HepG2 (cell line): ENCODE data around the gene AP4S1. TPM values are rescaled to one million over a fixed set of nuclear protein-coding genes. Genes with fewer than 3 reads are reported as not detected.

ENCODE experiments used
- AHR ChIP-seq: IDR thresholded peaks from 2 replicates; pipeline ENCODE4 v1.6.1; 2018; ENCODE audit warnings: missing genetic modification reagents, missing compliant biosample characterization
- HNF4A ChIP-seq: sonication (generic); formaldehyde crosslinking; IDR thresholded peaks from 2 replicates; pipeline ENCODE4 v1.4.0; 2020; ENCODE audit warnings: missing genetic modification reagents
- HNF4G ChIP-seq, 2 experiments: sonication (generic) in 1 of 2; formaldehyde crosslinking in 1 of 2; IDR thresholded peaks; 2 replicates each; pipeline versions ENCODE4 v1.4.0 to v1.6.1; 2011 to 2020; ENCODE audit warnings: borderline replicate concordance in 2 of 2, low read depth in 2 of 2, mild to moderate bottlenecking in 2 of 2, low read length in 1 of 2, missing genetic modification reagents in 1 of 2, moderate library complexity in 1 of 2
- PHF5A ChIP-seq: IDR thresholded peaks from one replicate; pipeline ENCODE4 v1.6.1; 2018; ENCODE audit warnings: low read depth, missing genetic modification reagents; ENCODE audit not compliant: unreplicated experiment
- RBM39 ChIP-seq: fragments of 200-400 bp; formaldehyde crosslinking; IDR thresholded peaks from one replicate; pipeline ENCODE4 v1.6.1; 2018; ENCODE audit warnings: antibody characterized with exemption, mild to moderate bottlenecking, low read depth, low read length; ENCODE audit not compliant: poor library complexity, severe bottlenecking
- RFX5 ChIP-seq: IDR thresholded peaks from 2 replicates; pipeline ENCODE4 v1.6.1; 2011; ENCODE audit warnings: low read depth, low read length, improper control_type of control experiment
- YY1 ChIP-seq: IDR thresholded peaks from 2 replicates; pipeline ENCODE4 v1.6.1; 2011; ENCODE audit warnings: low read length, low read depth, moderate library complexity, mild to moderate bottlenecking; ENCODE audit not compliant: insufficient read depth, insufficient replicate concordance
- ZBTB3 ChIP-seq: sonication (generic); formaldehyde crosslinking; IDR thresholded peaks from 2 replicates; pipeline ENCODE4 v1.4.0; 2020; ENCODE audit warnings: low read depth, mild to moderate bottlenecking, moderate library complexity, missing genetic modification reagents, borderline replicate concordance
- ZFAT ChIP-seq: sonication (generic); formaldehyde crosslinking; conservative IDR thresholded peaks from 2 replicates; pipeline ENCODE4 v1.8.1; 2023; ENCODE audit warnings: missing genetic modification reagents, inconsistent platforms
- ZMYM4 ChIP-seq: sonication (generic); formaldehyde crosslinking; IDR thresholded peaks from 2 replicates; pipeline ENCODE4 v1.8.1; 2023; ENCODE audit warnings: mild to moderate bottlenecking, missing genetic modification reagents
- ZNF3 ChIP-seq: IDR thresholded peaks from 2 replicates; pipeline ENCODE4 v1.7.0; 2017; ENCODE audit warnings: inconsistent platforms
- ZNF333 ChIP-seq: sonication (generic); formaldehyde crosslinking; IDR thresholded peaks from 2 replicates; pipeline ENCODE4 v1.4.0; 2020; ENCODE audit warnings: mild to moderate bottlenecking, missing genetic modification reagents, borderline replicate concordance
- polyA plus RNA-seq, 8 experiments: library from polyadenylated mRNA; depleted of rRNA in 3 of 8; stranded (reverse) in 7 of 8; unstranded in 1 of 8; fragments of >200 nt; fragmentation: Illumina TruSeq in 4 of 8; extraction: Trizol in 4 of 8; gene quantifications; 2 replicates each; pipeline versions ENCODE4 v1.2.1 to v1.2.3, GENCODE V29; 2011 to 2016; ENCODE audit warnings: low read depth in 4 of 8, missing spikeins in 1 of 8, mixed read lengths in 1 of 8; ENCODE audit not compliant: insufficient read depth in 1 of 8
- total RNA-seq, 5 experiments: library from RNA; depleted of rRNA; stranded (reverse); fragments of >200 nt; fragmentation: Illumina TruSeq; extraction: Trizol; gene quantifications; 2 replicates each; pipeline ENCODE4 v1.2.3, GENCODE V29; 2016; ENCODE audit warnings: low read depth in 1 of 5
- TF ChIP-seq, protein P1 (sequence below): IDR thresholded peaks from 2 replicates; pipeline ENCODE4 v1.6.1; 2016; ENCODE audit warnings: low read depth, control low read depth
- TF ChIP-seq, protein P2 (sequence below): sonication (generic); formaldehyde crosslinking; IDR thresholded peaks from 2 replicates; pipeline ENCODE4 v1.5.1; 2020; ENCODE audit warnings: mild to moderate bottlenecking, missing genetic modification reagents, moderate library complexity
- TF ChIP-seq, protein P3 (sequence below): sonication (generic); formaldehyde crosslinking; IDR thresholded peaks from 2 replicates; pipeline ENCODE4 v1.5.1; 2020; ENCODE audit warnings: missing genetic modification reagents, mild to moderate bottlenecking, borderline replicate concordance
- TF ChIP-seq, protein P4 (sequence below): sonication (generic); formaldehyde crosslinking; IDR thresholded peaks from 2 replicates; pipeline ENCODE4 v1.5.0; 2020; ENCODE audit warnings: missing genetic modification reagents
- TF ChIP-seq, protein P5 (sequence below): sonication (generic); formaldehyde crosslinking; IDR thresholded peaks from 2 replicates; pipeline ENCODE4 v1.5.0; 2020; ENCODE audit warnings: mild to moderate bottlenecking, missing genetic modification reagents, borderline replicate concordance
- TF ChIP-seq, protein P6 (sequence below): sonication (generic); formaldehyde crosslinking; IDR thresholded peaks from 2 replicates; pipeline ENCODE4 v1.5.1; 2020; ENCODE audit warnings: missing genetic modification reagents, mild to moderate bottlenecking, borderline replicate concordance

The AP4S1 gene
- total and polyA plus RNA-seq, 2 of the 13 experiments (the other 11 are each of a cell fraction or from before 2014, with no cell fraction given) = 3.9 to 21.1 TPM

DNA sequence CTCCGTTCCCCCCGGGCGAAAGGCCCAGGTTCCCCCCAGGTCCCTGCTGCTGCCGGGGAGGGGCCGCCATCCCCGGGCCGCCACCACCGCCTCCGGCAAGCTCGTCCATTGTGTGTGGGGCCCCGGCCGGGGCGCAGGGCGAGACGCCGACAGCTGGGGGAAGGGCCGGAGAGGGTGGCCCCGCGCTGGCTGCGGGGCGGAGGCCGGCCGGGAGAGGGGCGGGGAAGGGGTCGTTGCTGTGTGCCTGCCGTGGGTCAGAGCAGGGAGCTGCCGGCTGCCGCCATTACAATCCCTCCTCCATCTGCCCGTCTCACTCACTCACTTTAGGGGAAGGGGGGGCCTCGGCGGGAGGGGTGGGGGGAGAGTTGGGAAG is 614 bp downstream of the AP4S1 start, which contains the start of gene STRN3 (continued):
- TF ChIP-seq, protein P1, sequence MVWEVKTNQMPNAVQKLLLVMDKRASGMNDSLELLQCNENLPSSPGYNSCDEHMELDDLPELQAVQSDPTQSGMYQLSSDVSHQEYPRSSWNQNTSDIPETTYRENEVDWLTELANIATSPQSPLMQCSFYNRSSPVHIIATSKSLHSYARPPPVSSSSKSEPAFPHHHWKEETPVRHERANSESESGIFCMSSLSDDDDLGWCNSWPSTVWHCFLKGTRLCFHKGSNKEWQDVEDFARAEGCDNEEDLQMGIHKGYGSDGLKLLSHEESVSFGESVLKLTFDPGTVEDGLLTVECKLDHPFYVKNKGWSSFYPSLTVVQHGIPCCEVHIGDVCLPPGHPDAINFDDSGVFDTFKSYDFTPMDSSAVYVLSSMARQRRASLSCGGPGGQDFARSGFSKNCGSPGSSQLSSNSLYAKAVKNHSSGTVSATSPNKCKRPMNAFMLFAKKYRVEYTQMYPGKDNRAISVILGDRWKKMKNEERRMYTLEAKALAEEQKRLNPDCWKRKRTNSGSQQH (CRISPR knock-in tag) = peak; percentile 19; the same call in 1 of the 2 replicates
- TF ChIP-seq PHF5A (CRISPR knock-in tag) = peak; percentile 2
- TF ChIP-seq AHR (CRISPR knock-in tag) = peak; percentile 37; the same call in 1 of the 2 replicates
- TF ChIP-seq HNF4G (IDR thresholded peaks at IDR 0.05; ENCODE audit: borderline replicate concordance, low read depth, low read length) = no peak
- 0 out of 2 replicates have a peak, but pooled peaks have one; percentile 7 for TF ChIP-seq HNF4G (CRISPR knock-in tag; IDR thresholded peaks at IDR 0.05; ENCODE audit: borderline replicate concordance, low read depth)
- TF ChIP-seq ZBTB3 (CRISPR knock-in tag) = 0 out of 2 replicates have a peak, but pooled peaks have one; percentile 82
- no peak for TF ChIP-seq HNF4A
- TF ChIP-seq RBM39 = no peak
- no peak; the same call in 1 of the 2 replicates for TF ChIP-seq ZNF333
- TF ChIP-seq ZMYM4 = peak; percentile 45; the same call in 1 of the 2 replicates
- no peak; the same call in 1 of the 2 replicates for TF ChIP-seq RFX5
- 0 out of 2 replicates have a peak, but pooled peaks have one; percentile 77 for TF ChIP-seq ZFAT
- TF ChIP-seq, protein P2, sequence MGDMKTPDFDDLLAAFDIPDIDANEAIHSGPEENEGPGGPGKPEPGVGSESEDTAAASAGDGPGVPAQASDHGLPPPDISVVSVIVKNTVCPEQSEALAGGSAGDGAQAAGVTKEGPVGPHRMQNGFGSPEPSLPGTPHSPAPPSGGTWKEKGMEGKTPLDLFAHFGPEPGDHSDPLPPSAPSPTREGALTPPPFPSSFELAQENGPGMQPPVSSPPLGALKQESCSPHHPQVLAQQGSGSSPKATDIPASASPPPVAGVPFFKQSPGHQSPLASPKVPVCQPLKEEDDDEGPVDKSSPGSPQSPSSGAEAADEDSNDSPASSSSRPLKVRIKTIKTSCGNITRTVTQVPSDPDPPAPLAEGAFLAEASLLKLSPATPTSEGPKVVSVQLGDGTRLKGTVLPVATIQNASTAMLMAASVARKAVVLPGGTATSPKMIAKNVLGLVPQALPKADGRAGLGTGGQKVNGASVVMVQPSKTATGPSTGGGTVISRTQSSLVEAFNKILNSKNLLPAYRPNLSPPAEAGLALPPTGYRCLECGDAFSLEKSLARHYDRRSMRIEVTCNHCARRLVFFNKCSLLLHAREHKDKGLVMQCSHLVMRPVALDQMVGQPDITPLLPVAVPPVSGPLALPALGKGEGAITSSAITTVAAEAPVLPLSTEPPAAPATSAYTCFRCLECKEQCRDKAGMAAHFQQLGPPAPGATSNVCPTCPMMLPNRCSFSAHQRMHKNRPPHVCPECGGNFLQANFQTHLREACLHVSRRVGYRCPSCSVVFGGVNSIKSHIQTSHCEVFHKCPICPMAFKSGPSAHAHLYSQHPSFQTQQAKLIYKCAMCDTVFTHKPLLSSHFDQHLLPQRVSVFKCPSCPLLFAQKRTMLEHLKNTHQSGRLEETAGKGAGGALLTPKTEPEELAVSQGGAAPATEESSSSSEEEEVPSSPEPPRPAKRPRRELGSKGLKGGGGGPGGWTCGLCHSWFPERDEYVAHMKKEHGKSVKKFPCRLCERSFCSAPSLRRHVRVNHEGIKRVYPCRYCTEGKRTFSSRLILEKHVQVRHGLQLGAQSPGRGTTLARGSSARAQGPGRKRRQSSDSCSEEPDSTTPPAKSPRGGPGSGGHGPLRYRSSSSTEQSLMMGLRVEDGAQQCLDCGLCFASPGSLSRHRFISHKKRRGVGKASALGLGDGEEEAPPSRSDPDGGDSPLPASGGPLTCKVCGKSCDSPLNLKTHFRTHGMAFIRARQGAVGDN (CRISPR knock-in tag) = peak; percentile 85
- TF ChIP-seq, protein P3, sequence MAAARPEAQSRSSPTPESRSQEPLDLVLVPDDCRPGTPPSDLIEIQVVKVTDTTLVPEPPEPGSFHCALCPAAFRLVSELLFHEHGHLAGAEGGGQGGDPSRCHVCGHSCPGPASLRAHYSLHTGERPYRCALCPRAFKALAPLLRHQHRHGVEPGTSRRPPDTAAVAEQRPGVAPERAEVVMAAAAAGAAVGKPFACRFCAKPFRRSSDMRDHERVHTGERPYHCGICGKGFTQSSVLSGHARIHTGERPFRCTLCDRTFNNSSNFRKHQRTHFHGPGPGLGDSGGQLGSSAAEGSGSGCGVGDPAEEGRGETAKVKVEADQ (CRISPR knock-in tag) = peak; percentile 70; the same call in 1 of the 2 replicates
- TF ChIP-seq YY1 = peak; percentile 93
- TF ChIP-seq, protein P4, sequence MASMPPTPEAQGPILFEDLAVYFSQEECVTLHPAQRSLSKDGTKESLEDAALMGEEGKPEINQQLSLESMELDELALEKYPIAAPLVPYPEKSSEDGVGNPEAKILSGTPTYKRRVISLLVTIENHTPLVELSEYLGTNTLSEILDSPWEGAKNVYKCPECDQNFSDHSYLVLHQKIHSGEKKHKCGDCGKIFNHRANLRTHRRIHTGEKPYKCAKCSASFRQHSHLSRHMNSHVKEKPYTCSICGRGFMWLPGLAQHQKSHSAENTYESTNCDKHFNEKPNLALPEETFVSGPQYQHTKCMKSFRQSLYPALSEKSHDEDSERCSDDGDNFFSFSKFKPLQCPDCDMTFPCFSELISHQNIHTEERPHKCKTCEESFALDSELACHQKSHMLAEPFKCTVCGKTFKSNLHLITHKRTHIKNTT = no peak
- TF ChIP-seq, protein P5, sequence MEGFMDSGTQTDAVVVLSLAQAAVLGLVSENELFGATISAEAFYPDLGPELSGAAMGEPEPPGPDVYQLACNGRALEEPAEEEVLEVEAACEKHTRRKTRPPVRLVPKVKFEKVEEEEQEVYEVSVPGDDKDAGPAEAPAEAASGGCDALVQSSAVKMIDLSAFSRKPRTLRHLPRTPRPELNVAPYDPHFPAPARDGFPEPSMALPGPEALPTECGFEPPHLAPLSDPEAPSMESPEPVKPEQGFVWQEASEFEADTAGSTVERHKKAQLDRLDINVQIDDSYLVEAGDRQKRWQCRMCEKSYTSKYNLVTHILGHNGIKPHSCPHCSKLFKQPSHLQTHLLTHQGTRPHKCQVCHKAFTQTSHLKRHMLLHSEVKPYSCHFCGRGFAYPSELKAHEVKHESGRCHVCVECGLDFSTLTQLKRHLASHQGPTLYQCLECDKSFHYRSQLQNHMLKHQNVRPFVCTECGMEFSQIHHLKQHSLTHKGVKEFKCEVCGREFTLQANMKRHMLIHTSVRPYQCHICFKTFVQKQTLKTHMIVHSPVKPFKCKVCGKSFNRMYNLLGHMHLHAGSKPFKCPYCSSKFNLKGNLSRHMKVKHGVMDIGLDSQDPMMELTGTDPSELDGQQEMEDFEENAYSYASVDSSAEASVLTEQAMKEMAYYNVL (CRISPR knock-in tag) = peak; percentile 58; the same call in 1 of the 2 replicates
- no peak for TF ChIP-seq ZNF3
- TF ChIP-seq, protein P6, sequence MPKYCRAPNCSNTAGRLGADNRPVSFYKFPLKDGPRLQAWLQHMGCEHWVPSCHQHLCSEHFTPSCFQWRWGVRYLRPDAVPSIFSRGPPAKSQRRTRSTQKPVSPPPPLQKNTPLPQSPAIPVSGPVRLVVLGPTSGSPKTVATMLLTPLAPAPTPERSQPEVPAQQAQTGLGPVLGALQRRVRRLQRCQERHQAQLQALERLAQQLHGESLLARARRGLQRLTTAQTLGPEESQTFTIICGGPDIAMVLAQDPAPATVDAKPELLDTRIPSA = no peak
